Endothelial cell of umbilical vein (primary cell): ENCODE results near the gene PKHD1. TPM values are rescaled to one million over a fixed set of nuclear protein-coding genes. Genes with fewer than 3 reads are reported as not detected.

Experiments
- BruUV-seq: library from RNA; stranded (reverse); fragments of 400-500 nt; replicated peaks from 2 replicates; lab custom pipeline; 2021; lab: Mats Ljungman, UMichigan
- CTCF ChIA-PET: fragments of 300-600, 350-600 bp; sonication (Branson Sonifier 250); formaldehyde crosslinking; loops from one replicate; lab custom pipeline; 2021; ENCODE audit warnings: antibody characterized with exemption, inconsistent platforms; lab: Charles Lee
- POLR2A ChIA-PET: fragments of 300-600, 350-600 bp; sonication (Branson Sonifier 250); formaldehyde crosslinking; loops from one replicate; lab custom pipeline; 2021; ENCODE audit warnings: antibody characterized with exemption, inconsistent platforms; lab: Charles Lee
- DNase-seq: peaks from one replicate; pipeline ENCODE4 v3.0.0-alpha.2; 2011; ENCODE audit warnings: low read depth, low spot score
- FAIRE-seq: peaks from 2 replicates; lab custom pipeline; 2011; peaks lifted over from hg19 to GRCh38; lab: Jason Lieb, UNC
- H2AFZ ChIP-seq: 2 replicates; pipeline ENCODE4 v1.6.0; 2012; ENCODE audit warnings: low read depth, low read length, control low read depth, inconsistent platforms
- H3K27ac ChIP-seq: 2 replicates; pipeline ENCODE4 v1.5.1; 2011; ENCODE audit warnings: low read depth, mild to moderate bottlenecking, control low read depth, low read length, moderate library complexity; ENCODE audit not compliant: insufficient read depth
- H3K27me3 ChIP-seq, 2 experiments: 2 replicates each; pipeline versions ENCODE4 v1.6.0 to v1.6.1; 2011; ENCODE audit warnings: low read length in 2 of 2, mixed read lengths in 1 of 2; ENCODE audit not compliant: control insufficient read depth in 2 of 2, insufficient read depth in 2 of 2
- H3K36me3 ChIP-seq, 2 experiments: 2 replicates in 1 of 2; 3 replicates in 1 of 2; pipeline ENCODE4 v1.5.1; 2011; ENCODE audit warnings: low read length in 2 of 2, mild to moderate bottlenecking in 1 of 2, moderate library complexity in 1 of 2; ENCODE audit not compliant: control insufficient read depth in 2 of 2, insufficient read depth in 2 of 2; ENCODE audit errors: extremely low read depth in 1 of 2
- H3K4me1 ChIP-seq: 3 replicates; pipeline ENCODE4 v1.5.1; 2011; ENCODE audit warnings: mild to moderate bottlenecking, low read length; ENCODE audit not compliant: control insufficient read depth, insufficient read depth; ENCODE audit errors: extremely low read depth
- H3K4me2 ChIP-seq: 2 replicates; pipeline ENCODE4 v1.6.1; 2011; ENCODE audit warnings: low read length, control low read depth, mixed read lengths; ENCODE audit not compliant: insufficient read depth
- H3K4me3 ChIP-seq, 3 experiments: fragments of 200-600 bp in 1 of 3; sonication (generic), shearing (Covaris generic) in 1 of 3; replicated peaks in 1 of 3; 2 replicates each; pipeline ENCODE4 v1.5.1; 2011 to 2016; ENCODE audit warnings: control low read depth in 3 of 3, low read length in 3 of 3, mild to moderate bottlenecking in 2 of 3, inconsistent platforms in 1 of 3, low read depth in 1 of 3, moderate library complexity in 1 of 3; ENCODE audit not compliant: insufficient read depth in 1 of 3
- H3K79me2 ChIP-seq: 2 replicates; pipeline ENCODE4 v1.6.0; 2012; ENCODE audit warnings: low read length, inconsistent platforms; ENCODE audit not compliant: control insufficient read depth, insufficient read depth
- H3K9ac ChIP-seq: replicated peaks from 2 replicates; pipeline ENCODE3; 2011; ENCODE audit warnings: low read length, control low read depth; ENCODE audit not compliant: insufficient read depth; ENCODE audit errors: extremely low read depth
- H3K9me1 ChIP-seq: replicated peaks from 3 replicates; pipeline ENCODE4 v1.6.0; 2011; ENCODE audit warnings: mild to moderate bottlenecking, low read length; ENCODE audit not compliant: control insufficient read depth, insufficient read depth; ENCODE audit errors: extremely low read depth
- H3K9me3 ChIP-seq: replicated peaks from 2 replicates; pipeline ENCODE4 v1.5.1; 2012; ENCODE audit warnings: low read length, inconsistent platforms; ENCODE audit not compliant: control insufficient read depth, insufficient read depth
- H4K20me1 ChIP-seq: replicated peaks from 2 replicates; pipeline ENCODE3; 2011; ENCODE audit warnings: mild to moderate bottlenecking, low read length; ENCODE audit not compliant: control insufficient read depth, insufficient read depth; ENCODE audit errors: extremely low read depth
- CTCF ChIP-seq, 2 donors: IDR thresholded peaks; 1 replicate in 1 of 2; 2 replicates in 1 of 2; pipeline ENCODE4 v1.5.1; 2011; ENCODE audit warnings: low read length in 2 of 2, mild to moderate bottlenecking in 2 of 2, moderate library complexity in 2 of 2, control low read depth in 1 of 2, inconsistent platforms in 1 of 2, low read depth in 1 of 2; ENCODE audit not compliant: insufficient read depth in 1 of 2; ENCODE audit errors: extremely low read depth in 1 of 2
- EZH2 ChIP-seq: IDR thresholded peaks from 2 replicates; pipeline ENCODE4 v1.6.1; 2012; ENCODE audit warnings: borderline replicate concordance, low read depth, mild to moderate bottlenecking, moderate library complexity, low read length, inconsistent platforms; ENCODE audit not compliant: severe bottlenecking
- FOS ChIP-seq: IDR thresholded peaks from 2 replicates; pipeline ENCODE4 v1.6.1; 2011; ENCODE audit warnings: mild to moderate bottlenecking, low read length, moderate library complexity, borderline replicate concordance; ENCODE audit not compliant: insufficient read depth
- GATA2 ChIP-seq: IDR thresholded peaks from 2 replicates; pipeline ENCODE4 v1.7.0; 2011; ENCODE audit warnings: low read depth, mild to moderate bottlenecking, moderate library complexity, mixed read lengths, low read length; ENCODE audit not compliant: insufficient read length, insufficient read depth
- JUN ChIP-seq: IDR thresholded peaks from 2 replicates; pipeline ENCODE4 v1.6.1; 2011; ENCODE audit warnings: borderline replicate concordance, low read depth; ENCODE audit not compliant: insufficient read length, insufficient read depth
- MAX ChIP-seq: IDR thresholded peaks from 2 replicates; pipeline ENCODE4 v1.6.1; 2011; ENCODE audit not compliant: insufficient read depth, insufficient read length
- MYC ChIP-seq: IDR thresholded peaks from one replicate; pipeline ENCODE4 v1.6.1; 2011; ENCODE audit warnings: mild to moderate bottlenecking, low read depth, low read length
- POLR2A ChIP-seq: IDR thresholded peaks from 2 replicates; pipeline ENCODE4 v1.6.1; 2012; ENCODE audit warnings: low read depth, mild to moderate bottlenecking, control low read depth, low read length
- POLR2AphosphoS5 ChIP-seq: IDR thresholded peaks from 2 replicates; pipeline ENCODE4 v1.6.1; 2012; ENCODE audit warnings: low read depth, mild to moderate bottlenecking, control low read depth, low read length, moderate library complexity; ENCODE audit not compliant: insufficient read depth
- dilution Hi-C: fragments of 300-500 bp; cut with MboI; formaldehyde crosslinking; loops from one replicate; pipeline ENCODE4 v1.15.0; 2019; ENCODE audit warnings: low sequenced_read_pairs; ENCODE audit not compliant: extremely low pct_ligation_motif_present
- intact Hi-C: fragments of 100-400 bp; cut with micrococcal nuclease; formaldehyde crosslinking; loops from one replicate; pipeline ENCODE4 v1.10.0; 2022
- polyA plus RNA-seq, 4 experiments: library from polyadenylated mRNA; depleted of rRNA in 3 of 4; stranded (reverse) in 3 of 4; unstranded in 1 of 4; fragments of >200 nt; gene quantifications; 2 replicates each; pipeline versions ENCODE4 v1.2.1 to v1.2.3, GENCODE V29; 2011 to 2012; ENCODE audit warnings: missing spikeins in 1 of 4
- total RNA-seq: library from RNA; stranded (reverse); gene quantifications from 2 replicates; pipeline ENCODE4 v1.2.3, GENCODE V29; 2021

Gene PKHD1
- total and polyA plus RNA-seq, 2 donors (not counting 3 experiments of a cell fraction or from before 2014, with no cell fraction given) = not detected

- FAIRE-seq = no peak
- dilution Hi-C loops = no loop called here
Observed at GRCh38 chr6:51717477-51717876, 369.9 kb downstream of the PKHD1 start.

More at GRCh38 chr6:51717477-51717876, 369.9 kb downstream of the PKHD1 start:
- intact Hi-C loops = no loop called here
- DNase-seq = no peak
- Histone ChIP-seq H3K9me3 (peaks cover 5% of the 10 kb centered on the region), H3K36me3 (no peaks in the 10 kb centered on the region), H3K27ac (no peak overlapping the region), H3K79me2 (no peaks in the 10 kb centered on the region), H3K9ac (no peak overlapping the region), H2AFZ (no peak overlapping the region), H3K9me1 (no peaks in the 10 kb centered on the region), H3K4me3 (no peak overlapping the region), H4K20me1 (no peaks in the 10 kb centered on the region), H3K4me1 (no peaks in the 10 kb centered on the region), H3K27me3 (no peaks in the 10 kb centered on the region), H3K4me2 (no peak overlapping the region)
- BruUV-seq = no TSS peak
- no peak for TF ChIP-seq JUN
- no peak for TF ChIP-seq MAX
- no peak for TF ChIP-seq POLR2A
- no peak for TF ChIP-seq EZH2
- TF ChIP-seq MYC = no peak
- no peak for TF ChIP-seq CTCF (IDR thresholded peaks at IDR 0.05; ENCODE audit: extremely low read depth in 1 of 2, insufficient read depth in 1 of 2, low read depth in 1 of 2, low read length in 2 of 2)
- no peak for TF ChIP-seq POLR2AphosphoS5
- TF ChIP-seq GATA2 = no peak
- no peak for TF ChIP-seq FOS
- POLR2A ChIA-PET = no interaction called here
- CTCF ChIA-PET = no interaction called here
